Activated CD4-positive, alpha-beta T cell treated with anti-CD3 and anti-CD28 coated beads, Interleukin-2, amount 50 U/mL, for 48 hours (primary cell): ENCODE measurements around the gene GZMB.
"Not testable (repeated sequence)": the region's sequence is repeated elsewhere in the genome, so short reads cannot be mapped to it uniquely, and the experiment has no call there.

Source experiments
- DNase-seq, 2 experiments: peaks; one replicate each; pipeline ENCODE4 v3.0.0-alpha.2; 2020

Gene GZMB

DNA sequence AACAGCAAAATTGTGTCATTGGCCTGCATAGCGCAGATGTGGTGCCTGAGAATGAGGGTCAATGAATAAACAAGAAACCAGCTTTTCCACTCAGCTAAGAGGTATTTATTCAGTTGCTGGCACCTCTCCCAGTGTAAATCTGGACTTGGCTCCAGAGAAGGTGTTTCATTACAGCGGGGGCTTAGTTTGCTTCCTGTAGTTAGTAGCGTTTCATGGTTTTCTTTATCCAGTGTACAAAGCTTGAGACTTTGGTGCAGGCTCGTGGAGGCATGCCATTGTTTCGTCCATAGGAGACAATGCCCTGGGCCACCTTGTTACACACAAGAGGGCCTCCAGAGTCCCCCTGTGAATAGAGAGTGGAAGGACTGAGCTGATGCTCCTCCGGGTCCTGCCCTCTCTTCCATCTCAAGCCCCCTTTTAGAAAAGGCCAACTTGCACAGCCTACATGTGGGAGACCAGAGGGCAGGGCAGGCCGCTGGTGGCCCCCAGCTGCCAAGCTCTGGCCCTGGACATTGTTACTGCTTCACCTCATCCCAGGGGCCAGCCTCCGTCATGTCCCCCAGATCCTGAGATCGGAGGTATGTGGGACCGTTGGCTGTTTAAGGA is 3.0 kb downstream of the GZMB start:
- DNase-seq, result no peak

DNA sequence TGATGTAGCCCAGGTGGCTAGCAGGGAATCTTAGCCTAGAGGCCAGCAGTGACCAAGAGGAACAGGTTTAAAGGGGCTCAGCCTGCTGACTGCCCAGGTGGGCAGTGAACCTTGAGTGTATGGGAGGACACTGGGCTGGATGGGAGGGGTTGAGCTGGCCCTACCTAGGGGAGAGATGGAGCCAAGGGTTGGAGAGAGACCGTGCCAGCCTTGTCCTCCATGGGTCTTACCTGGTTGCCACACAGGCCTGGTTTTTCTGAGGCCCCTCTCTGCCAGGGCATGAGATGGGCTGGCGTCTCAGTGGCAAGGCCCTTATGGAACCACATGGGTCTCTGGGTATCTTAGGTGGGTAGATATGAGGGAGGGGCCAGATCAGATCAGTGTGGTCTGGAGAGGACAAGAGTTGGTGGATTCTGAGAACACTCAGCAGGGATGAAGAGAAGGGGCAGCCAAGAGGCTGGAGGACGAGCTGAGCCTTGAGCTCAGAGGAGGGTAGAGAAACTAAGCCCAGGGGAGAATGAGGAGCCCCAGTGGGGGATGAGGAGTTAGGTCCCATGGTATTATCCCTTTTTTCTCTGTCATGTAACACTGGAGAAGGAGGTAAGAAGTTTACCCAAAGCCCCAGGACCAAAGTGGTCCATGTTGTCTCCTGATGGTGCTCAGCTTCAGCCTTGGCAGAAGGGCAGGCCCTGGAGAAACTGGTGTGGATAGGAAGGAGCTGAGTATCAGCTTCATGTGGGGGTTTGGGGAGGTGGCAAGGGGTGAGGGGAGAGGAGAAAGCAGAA is 3.7 kb downstream of the GZMB start:
- no peak for DNase-seq

DNA sequence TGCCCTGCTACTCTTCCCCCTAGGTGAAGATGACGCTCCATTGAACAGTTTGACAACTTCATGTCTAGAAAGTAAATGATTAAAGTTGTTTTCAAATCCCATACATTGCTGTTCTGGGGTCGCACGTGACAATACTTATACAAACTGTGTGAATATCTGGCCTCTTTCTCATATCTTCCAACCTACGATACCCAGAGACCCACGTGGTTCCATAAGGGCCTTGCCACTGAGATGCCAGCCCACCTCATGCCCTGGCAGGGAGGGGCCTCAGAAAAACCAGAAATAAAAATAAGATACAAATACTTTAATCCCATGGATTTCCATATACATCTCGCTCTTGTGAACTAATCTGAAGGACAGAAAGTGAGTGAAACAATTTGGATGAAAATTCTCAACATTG is 4.5 kb downstream of the GZMB start:
- no peak for DNase-seq

DNA sequence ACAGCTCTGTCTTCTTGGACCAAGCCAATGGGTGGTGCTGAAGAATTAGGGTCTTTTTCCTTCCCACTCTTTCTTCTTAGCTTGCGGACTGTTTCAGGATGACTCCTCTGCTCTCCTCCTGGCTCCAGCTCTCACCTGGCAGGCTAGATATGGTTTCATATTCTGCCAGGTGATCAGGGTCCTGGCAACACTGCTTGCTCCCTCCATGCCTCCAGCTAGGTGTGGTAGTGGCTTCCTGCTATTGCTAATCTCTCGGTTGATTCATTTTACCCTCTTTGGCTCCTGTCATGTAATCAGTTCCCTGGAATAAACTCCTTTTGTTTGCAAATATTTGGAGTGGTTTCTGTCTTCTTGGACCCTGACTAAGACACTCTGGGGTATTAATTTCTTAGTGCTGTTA is 20.2 kb downstream of the GZMB start:
- no peak for DNase-seq

DNA sequence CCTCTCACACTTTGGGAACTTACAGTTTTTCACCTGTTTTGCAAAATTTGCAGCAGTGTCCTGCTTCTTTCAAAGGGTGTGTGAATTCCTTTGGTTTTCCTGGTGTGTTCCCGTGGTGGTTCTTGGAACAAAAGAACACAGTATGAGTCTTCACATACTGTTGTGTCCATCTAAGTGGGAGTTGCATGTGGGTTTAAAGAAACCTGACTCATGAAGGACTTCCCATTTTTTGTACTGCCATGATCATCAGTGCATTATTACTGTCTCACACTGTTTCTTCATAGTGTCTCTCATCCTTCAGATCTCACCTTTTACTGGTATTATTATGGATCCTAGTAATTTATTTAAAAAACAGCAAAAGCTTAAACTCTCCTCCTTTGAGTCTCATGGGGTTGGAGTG is 20.7 kb downstream of the GZMB start:
- no peak for DNase-seq

DNA sequence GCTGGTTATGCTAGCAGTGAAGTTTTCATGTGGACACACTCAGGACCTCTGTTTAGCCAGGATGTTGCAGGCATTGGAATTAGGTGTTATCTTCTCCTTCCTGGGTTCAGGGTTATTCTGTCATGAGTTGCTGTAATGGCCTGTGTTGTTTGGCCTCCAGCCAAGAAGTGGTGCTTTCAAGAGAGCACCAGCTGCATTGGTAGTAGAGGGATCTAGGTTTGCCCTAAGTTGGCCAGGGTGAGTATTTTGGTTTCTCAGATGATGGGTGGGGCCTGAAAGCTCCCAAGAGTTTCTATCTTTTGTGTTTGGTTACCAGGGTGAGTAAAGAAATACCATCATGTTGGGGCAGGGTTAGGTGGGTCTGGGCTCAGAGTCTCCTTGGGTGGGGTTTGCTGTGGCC is 21.8 kb downstream of the GZMB start:
- DNase-seq, result no peak

DNA sequence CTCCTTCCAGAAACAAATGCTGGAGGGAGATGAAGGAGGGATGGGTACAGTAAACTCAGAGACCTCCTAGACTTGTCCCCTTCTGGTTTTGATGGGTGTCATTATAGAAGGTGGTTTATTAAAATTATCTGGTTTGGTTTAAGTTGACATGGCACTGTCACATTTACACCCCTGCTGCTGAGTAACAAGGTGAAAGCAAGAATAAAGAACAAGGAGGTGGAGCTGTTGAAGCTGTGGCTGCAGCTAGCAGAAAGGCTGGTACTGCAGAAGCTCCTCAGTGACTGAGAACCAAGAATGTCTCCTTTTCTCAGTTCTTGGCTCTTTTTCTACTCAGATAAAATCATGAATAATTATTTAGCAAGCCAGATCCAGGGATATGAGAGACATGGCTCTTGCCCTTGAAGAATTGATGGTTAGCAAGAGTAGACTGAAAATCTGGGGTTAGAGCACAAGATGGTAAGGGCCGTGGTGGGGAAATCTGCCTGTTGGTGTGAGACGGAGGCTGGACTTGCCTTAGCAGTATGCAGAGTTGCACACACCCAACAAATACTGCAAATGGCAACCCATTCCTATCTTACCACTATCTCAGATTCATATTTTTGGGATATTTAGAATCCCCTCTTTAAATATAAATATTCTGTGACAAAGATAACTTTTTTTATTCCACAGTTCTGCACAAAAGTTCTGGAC is 24.2 kb downstream of the GZMB start, which contains the start of gene GZMH:
Gene GZMH (minus strand): TSS at position 31 of the 690 bp plus-strand sequence. CDS start 72 bp downstream, outside the sequence.
- no peak for DNase-seq

DNA sequence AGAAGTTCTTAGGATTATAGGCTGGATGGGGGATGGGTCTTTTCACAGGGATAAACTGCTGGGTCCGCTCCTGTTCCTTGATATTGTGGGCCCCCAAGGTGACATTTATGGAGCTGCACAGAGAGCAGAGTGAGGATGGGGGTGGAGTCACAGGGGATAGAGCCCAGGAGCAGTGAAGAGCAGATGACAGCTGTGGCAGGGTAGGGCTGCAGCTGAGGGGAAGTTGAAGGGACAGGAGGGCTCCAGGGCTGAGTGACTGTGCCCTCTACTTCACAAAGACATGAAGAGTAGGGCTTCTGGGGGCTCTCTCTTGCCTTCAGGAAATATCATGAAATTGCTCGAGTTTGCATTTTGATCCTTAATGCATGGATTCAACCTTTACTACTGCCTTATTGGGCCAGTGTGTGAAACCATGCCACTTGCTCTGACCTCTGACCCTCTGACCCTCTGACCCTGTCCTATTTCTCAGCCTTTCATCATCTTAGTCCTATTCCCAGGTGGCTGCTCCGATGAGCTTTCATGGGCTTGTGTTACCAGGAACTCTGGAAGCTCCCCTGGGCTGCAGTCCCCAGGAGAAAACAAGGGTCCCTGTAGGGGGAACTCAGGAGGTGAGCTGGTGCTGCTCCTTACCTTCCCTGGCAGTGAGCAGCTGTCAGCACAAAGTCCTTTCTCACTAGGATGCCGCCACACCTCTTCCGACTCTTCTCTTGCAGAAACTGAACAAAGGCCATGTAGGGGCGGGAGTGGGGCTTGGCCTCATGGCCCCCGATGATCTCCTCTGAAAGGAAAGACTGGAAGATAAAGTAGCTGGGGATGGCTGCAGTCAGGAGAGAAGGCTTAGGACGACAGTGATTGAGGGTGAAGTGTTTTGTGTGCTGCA is 26.1 kb downstream of the GZMB start:
- no peak for DNase-seq

DNA sequence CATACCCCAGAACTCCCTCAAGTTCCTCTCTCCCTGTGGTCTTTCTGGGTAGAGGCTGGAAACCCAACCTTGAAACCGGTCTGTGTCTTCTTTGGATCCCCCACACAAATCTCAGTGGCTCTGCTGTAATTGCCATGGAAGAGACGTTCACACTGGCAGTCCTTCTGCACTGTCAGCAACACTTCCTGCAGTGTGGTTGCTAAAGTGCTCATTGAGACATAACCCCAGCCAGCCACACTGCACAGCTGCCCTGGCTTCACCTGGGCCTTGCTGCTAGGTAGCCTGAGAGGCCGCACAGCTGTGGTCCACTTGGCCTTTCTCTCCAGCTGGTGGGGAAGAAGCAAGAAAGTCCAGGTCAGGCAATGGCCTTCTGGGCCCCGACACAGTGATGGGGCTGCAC is 26.9 kb downstream of the GZMB start:
- DNase-seq, result no peak

DNA sequence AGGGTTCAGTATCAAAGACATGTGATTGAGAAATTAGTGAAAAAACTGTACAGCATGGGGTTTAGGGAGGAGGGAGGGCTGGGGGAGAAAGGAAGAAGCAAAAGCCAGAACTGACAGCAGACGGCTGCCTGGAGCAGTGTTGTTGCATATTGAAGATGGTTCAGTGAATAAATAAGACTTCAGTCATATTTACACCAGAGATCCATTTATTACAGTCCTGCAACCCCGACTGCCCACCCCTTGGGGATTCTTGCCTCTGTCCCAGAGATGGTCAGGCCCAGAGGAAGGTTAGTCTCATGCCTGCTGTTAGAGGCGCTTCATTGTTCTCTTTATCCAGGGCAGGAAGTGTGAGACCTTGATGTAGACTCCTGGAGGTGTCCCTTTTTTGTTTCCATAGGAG is 27.7 kb downstream of the GZMB start:
- DNase-seq, result no peak

DNA sequence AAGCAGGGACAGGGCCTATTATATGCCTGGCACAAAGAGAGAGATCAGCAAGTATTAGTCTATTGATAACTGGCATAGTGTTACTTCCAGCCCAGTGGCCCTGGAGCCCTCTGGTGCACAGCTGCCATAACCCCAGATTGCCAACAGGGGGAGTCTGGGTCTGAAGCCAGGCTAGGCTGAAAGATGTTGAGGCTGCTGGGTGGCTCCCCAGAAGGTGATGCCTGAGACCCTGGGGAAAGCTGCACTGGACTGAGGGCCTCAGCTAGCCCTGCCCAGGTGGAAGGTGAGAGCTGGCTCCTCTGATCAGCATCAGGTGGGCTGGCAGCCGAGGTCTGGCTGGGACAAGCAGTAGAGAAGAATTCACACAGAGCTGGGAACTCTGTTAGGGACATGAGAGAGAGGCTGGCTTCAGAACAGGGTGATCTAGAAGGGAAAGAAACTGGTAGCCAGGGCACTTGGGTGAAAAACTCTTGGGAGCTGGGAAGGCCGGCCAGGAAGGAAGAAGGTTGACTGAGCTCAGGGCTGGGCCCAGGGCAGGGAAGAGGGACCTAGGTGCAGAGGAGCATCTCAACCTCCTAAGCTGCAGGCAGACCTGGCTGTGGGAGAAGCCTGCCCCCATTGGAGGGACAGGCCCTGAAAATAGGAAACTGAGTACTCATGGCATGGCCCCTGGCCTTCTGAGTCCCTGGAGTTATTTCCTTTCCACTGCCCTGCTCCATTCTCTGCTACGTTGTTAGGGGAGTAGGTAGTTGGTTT is 28.4 kb downstream of the GZMB start:
- peak; percentile 72 to 79 for DNase-seq

DNA sequence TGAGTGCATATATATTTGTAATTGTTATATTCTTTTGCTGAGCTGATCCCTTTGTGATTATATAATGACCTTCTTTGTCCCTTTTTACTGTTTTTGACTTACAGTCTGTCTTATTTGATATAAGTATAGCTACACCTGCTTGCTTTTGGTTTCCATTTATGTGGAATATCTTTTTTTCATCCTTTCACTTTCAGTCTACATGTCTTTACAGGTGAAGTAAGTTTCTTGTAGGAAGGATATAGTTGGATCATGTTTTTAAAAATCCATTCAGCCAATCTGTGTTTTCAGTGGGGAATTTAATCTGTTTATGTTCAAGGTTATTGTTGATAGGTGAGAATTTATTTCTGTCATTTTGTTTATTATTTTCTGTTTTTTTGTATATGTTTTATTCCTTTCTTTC is 36.6 kb downstream of the GZMB start:
- no peak for DNase-seq

DNA sequence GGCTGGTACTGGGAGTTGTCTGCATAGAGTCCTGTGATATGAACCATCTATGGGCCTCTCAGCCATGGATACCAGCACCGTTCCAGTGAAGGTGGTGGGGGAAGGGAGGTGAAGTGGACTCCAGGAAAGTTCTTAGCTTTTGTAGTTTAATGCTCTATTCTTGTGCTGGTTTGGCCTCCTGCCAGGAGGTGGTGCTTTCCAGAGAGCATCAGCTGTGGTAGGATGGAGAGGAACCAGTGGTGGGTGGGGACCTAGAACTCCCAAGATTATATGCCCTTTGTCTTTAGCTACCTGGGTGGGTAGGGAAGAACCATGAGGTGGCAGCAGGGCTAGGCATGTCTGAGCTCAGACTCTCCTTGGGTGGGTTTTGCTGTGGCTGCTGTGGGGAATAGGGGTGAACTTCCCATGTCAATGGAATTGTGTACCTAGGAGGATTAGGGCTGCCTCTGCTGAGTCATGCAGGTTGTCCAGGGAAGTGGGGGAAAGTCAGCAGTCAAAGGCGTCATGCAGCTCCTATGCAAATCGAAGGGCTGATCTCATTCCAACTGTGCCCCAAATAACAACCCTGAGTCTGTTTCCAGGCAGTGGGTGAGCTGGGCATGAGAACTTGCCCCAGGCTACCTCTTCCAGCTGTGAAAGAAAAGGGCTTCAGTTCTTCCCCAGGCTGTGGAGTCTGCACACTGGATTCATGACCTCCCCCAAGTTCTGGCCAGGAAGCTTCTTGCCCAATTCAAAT is 38.7 kb downstream of the GZMB start:
- no peak for DNase-seq

DNA sequence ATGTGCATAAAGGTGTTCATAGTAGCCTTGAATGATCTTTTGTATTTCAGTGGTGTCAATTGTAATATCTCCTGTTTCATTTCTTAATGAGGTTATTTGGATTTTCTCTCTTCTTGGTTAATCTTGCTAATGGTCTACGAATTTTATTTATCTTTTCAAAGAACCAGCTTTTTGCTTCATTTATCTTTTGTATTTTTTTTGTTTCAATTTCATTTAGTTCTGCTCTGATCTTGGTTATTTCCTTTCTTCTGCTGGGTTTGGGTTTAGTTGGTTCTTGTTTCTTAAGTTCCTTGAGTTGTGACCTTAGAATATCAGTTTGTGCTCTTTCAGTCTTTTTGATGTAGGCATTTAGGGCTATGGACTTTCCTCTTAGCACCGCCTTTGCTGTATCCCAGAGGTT is 43.0 kb downstream of the GZMB start:
- not testable (repeated sequence) for DNase-seq

DNA sequence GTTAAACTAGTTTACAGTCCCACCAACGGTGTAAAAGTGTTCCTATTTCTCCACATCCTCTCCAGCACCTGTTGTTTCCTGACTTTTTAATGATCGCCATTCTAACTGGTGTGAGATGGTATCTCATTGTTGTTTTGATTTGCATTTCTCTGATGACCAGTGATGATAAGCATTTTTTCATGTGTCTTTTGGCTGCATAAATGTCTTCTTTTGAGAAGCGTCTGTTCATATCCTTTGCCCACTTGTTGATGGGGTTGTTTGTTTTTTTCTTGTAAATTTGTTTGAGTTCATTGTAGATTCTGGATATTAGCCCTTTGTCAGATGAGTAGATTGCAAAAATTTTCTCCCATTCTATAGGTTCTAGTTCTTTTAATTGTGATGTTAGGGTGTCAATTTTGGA is 49.6 kb downstream of the GZMB start:
- DNase-seq, result not testable (repeated sequence)
